GM18508 (cell line): ENCODE data around the gene ANKRD24.
"Not testable (repeated sequence)": the region's sequence is repeated elsewhere in the genome, so short reads cannot be mapped to it uniquely, and the experiment has no call there.

Experiments
- ATAC-seq: cut with Tn5 transposase; IDR thresholded peaks from one replicate; pipeline ENCODE4 v1.9.1; 2021; ENCODE audit warnings: moderate number of reproducible peaks; ENCODE audit not compliant: insufficient read depth, unreplicated experiment

The ANKRD24 gene

DNA sequence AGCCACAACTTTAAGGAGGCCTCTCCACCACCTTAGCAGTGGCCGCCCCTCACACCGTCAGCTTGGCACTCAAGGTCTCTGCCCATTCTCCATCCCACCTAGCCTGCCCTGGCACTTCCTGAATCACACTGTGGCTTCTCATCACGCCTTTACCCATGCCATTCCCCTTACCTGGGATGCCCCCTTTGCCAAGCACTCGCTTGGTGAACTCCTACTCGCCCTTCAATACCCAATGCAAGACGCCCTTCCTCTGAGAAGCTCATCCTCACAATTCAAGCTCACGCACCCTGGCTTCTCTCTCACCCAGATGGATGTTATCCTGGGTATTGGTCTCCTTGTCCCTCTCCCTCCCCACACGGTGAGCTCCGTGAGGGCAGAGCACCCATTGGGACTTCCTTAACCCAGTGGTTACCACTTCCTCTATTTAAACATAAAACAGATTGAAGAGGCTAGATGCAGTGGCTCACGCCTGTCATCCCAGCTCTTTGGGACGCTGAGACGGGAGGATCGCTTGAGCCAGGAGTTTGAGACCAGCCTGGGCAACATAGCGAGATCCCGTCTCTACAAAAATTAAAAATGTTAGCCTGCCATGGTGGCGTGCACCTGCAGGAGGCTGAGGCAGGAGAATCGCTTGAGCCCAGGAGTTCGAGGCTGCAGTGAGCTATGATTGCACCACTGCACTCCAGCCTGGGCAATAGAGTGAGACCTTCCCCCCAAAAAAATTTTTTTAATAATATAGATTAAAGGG is 83.9 kb downstream of the ANKRD24 start:
- no peak for ATAC-seq

DNA sequence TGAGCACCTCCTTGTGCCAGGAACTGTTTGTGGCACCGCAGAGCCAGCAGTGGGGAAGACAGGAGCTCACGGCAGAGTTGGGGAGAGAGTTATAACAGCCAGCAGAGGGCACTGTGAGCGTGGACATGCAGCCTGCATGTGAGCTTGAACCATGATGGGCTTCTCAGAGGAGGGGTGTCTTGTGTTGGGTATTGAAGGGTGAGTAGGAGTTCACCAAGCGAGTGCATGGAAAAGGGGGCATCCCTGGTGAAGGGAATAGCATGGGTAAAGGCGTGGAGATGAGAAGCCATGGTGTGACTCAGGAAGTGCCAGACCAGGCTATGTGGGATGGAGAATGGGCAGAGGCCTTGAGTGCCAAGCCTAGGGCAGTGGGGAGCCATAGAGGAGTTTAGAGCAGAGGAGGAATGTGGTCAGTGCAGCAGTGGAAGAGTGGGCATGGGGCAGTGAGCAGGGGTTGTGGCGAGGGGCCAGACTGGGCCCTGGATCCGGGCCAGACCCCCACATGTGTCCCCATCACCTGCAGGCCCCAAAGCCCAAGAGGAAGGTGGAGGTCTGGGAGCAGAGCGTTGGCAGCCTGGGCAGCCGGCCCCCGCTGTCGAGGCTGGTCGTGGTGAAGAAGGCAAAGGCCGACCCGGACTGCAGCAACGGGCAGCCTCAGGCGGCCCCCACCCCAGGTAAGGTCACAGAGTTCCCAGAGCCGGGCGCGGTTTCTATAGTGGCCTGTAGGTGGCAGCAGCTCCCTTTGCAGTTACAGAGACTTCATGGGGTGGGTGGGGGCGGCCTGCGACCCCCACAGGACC is 84.8 kb downstream of the ANKRD24 start:
- ATAC-seq, result no peak

DNA sequence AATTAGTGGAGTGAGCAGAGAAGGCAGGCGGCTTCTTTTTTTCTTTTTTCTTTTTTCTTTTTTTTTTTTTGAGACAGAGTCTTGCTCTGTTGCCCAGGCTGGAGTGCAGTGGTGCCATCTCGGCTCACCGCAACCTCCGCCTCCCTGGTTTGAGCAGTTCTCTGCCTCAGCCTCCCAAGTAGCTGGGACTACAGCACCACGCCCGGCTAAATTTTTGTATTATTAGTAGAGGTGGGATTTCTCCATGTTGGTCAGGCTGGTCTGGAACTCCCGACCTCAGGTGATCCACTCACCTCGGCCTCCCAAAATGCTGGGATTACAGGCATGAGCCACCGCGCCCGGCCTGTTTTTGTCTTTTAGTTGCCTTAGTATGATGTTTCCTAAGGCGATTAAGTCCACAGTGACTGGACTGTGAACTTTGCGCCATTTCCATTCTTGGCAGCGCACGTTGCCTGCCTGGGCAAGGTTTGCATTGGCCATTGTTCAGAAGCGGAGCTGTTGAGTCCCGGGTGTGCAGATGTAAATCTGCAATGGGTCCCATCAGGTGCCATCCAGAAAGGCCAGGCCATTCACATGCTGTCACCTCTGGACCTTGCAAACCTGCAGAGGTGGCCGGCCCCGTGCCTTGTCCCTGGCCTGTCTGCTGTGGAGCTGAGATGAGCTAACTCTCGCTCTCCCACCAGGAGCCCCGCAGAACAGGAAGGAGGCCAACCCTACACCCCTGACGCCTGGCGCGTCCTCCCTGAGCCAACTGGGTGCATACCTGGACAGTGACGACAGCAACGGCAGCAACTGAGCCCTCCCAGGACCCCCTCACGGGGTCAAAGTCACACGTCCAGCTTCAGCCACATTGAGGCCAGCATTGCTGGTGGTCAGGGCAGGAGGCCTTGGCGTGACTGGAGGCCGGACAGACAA is 85.7 kb downstream of the ANKRD24 start:
- ATAC-seq, result no peak

DNA sequence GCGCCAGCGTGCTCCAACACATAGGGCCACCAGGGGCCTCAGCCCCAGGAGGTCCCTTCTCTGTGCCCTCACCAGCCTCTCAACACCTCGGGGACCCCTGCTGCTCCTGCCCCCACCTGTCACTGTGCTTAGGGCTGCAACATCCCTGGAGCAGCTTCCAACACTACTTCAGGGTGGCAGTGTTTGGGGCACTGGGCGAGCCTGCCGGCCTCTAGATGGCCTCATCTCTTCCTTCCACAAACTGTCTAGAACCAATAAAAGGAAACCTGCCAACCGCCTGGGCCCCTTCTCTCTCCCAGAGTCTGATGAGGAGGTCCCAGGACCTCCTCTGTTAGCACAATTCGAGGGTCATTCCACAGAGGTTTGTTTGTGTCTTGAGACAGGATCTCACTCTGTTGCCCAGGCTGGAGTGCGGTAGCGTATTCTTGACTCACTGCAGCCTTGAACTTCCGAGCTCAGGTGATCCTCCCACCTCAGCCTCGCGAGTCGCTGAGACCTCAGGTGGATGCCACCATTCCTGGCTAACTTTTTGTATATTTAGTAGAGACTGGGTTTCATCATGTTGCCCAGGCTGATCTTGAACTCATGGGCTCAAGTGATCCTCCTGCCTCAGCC is 86.4 kb downstream of the ANKRD24 start:
- ATAC-seq, result no peak

DNA sequence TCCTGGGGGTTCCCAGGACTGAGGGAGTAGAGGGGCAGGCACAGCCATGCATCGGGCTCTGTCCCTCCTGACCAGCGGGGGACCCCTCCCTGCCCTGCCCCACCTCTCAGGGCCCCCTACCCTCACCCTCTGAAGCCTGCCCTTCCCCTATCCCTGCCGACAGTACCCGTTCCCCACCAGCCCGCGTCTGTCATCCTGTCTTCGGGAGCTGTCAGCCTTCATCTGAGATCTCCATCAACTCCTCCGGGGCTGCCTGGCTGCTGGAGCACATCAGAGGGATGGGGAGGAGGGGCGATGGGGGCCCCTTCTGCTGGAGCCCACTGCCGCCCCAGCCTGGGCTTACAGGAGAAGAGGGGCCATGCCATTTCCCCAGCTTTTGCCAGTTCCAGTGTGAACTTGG is 90.4 kb downstream of the ANKRD24 start:
- no peak for ATAC-seq

DNA sequence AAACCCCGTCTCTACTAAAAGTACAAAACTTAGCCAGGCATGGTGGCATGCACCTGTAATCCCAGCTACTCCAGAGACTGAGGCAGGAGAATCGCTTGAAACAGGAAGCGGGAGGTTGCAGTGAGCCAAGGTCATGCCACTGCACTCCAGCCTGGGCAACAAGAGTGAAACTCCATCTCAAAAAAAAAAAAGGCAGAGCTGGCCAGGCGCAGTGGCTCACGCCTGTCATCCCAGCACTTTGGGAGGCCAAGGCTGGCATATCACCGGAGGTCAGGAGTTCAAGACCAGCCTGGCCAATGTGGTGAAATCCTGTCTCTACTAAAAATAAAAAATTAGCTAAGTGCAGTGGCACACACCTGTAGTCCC is 91.8 kb downstream of the ANKRD24 start:
- not testable (repeated sequence) for ATAC-seq
